Astrocyte of the spinal cord (primary cell): ENCODE results near the gene PGF.

Experiments
- DNase-seq: peaks from one replicate; pipeline ENCODE4 v3.0.0; 2011; ENCODE audit warnings: low read depth, low spot score
- H3K4me3 ChIP-seq: 2 replicates; pipeline ENCODE4 v1.5.1; 2011; ENCODE audit warnings: low read depth, mild to moderate bottlenecking, low read length, moderate library complexity
- CTCF ChIP-seq: IDR thresholded peaks from 2 replicates; pipeline ENCODE4 v1.5.1; 2012; ENCODE audit warnings: low read depth, mild to moderate bottlenecking, low read length, inconsistent platforms
- in situ Hi-C: cut with HindIII; loops from 2 replicates; pipeline ENCODE4 v1.10.0; 2017; ENCODE audit warnings: low sequenced_read_pairs

PGF gene

GRCh38 chr14:74942608-74943007 is 12.8 kb downstream of the PGF start:
- TF ChIP-seq CTCF, result no peak
- no peak for DNase-seq
- no peak overlapping the region for H3K4me3 ChIP-seq
- in situ Hi-C loops, result no loop called here

- in situ Hi-C loops, result no loop called here
- no peak overlapping the region for H3K4me3 ChIP-seq
- DNase-seq, result no peak
- no peak for TF ChIP-seq CTCF
Measured at GRCh38 chr14:74942181-74942580, 13.2 kb downstream of the PGF start.

- TF ChIP-seq CTCF, result no peak
- no peak overlapping the region for H3K4me3 ChIP-seq
- no peak for DNase-seq
- in situ Hi-C loops, result no loop called here
Measured at GRCh38 chr14:74941676-74942097, 13.7 kb downstream of the PGF start.

- no peak overlapping the region for H3K4me3 ChIP-seq
- in situ Hi-C loops, result no loop called here
- DNase-seq, result no peak
- TF ChIP-seq CTCF, result no peak
Measured at GRCh38 chr14:74940956-74941565, 14.3 kb downstream of the PGF start.

- no peak overlapping the region for H3K4me3 ChIP-seq
- in situ Hi-C loops, result no loop called here
- TF ChIP-seq CTCF, result no peak
Measured at GRCh38 chr14:74938531-74939495, 16.6 kb downstream of the PGF start.

GRCh38 chr14:74937171-74937570 is 18.2 kb downstream of the PGF start:
- DNase-seq, result no peak
- no peak for TF ChIP-seq CTCF
- in situ Hi-C loops, result no loop called here
- no peak overlapping the region for H3K4me3 ChIP-seq

More at GRCh38 chr14:74938531-74939495, 16.6 kb downstream of the PGF start:
- no peak for DNase-seq
